Kidney (tissue), 14 donors: Measurements from ENCODE around the gene HDC. TPM values are rescaled to one million over a fixed set of nuclear protein-coding genes. Genes with fewer than 3 reads are reported as not detected.

ENCODE experiments used
- DNase-seq, 5 donors: peaks; one replicate each; pipeline ENCODE4 v3.0.0-alpha.2; 2013 to 2020
- FAIRE-seq: peaks from 2 replicates; lab custom pipeline; 2012; peaks lifted over from hg19 to GRCh38; lab: Jason Lieb, UNC
- H3K27ac ChIP-seq, 2 donors: one replicate each; pipeline ENCODE4 v1.7.0; 2013; ENCODE audit warnings: low read depth in 2 of 2, low read length in 2 of 2, inconsistent platforms in 1 of 2
- H3K27me3 ChIP-seq: one replicate; pipeline ENCODE4 v1.7.1; 2013; ENCODE audit warnings: low read length, inconsistent platforms; ENCODE audit not compliant: control insufficient read depth, insufficient read depth
- H3K36me3 ChIP-seq, 3 donors: one replicate each; pipeline versions ENCODE4 v1.7.0 to v1.7.1; 2013; ENCODE audit warnings: low read length in 3 of 3, control low read depth in 1 of 3, inconsistent platforms in 1 of 3; ENCODE audit not compliant: insufficient read depth in 3 of 3, control insufficient read depth in 2 of 3
- H3K4me1 ChIP-seq, 3 donors: one replicate each; pipeline versions ENCODE4 v1.7.0 to v1.7.1; 2013; ENCODE audit warnings: low read length in 3 of 3, inconsistent platforms in 1 of 3, low read depth in 1 of 3; ENCODE audit not compliant: control insufficient read depth in 2 of 3, insufficient read depth in 2 of 3
- H3K4me3 ChIP-seq, 3 donors: one replicate each; pipeline versions ENCODE4 v1.7.0 to v1.8.1; 2013; ENCODE audit warnings: low read length in 3 of 3, control low read depth in 1 of 3, inconsistent platforms in 1 of 3
- H3K9ac ChIP-seq, 3 donors: one replicate each; pipeline versions ENCODE4 v1.7.0 to v1.7.1; 2013; ENCODE audit warnings: low read length in 3 of 3, control low read depth in 1 of 3, inconsistent platforms in 1 of 3
- H3K9me3 ChIP-seq, 3 donors: one replicate each; pipeline versions ENCODE4 v1.7.0 to v1.7.1; 2013; ENCODE audit warnings: low read length in 3 of 3, control low read depth in 1 of 3, inconsistent platforms in 1 of 3; ENCODE audit not compliant: control insufficient read depth in 2 of 3, insufficient read depth in 1 of 3
- intact Hi-C: fragments of 100-400 bp; cut with DNase I; formaldehyde crosslinking; loops from one replicate; pipeline ENCODE4 v1.11.1; 2022
- polyA plus RNA-seq: library from polyadenylated mRNA; stranded (reverse); fragments of 350-450 nt; fragmentation: Illumina TruSeq; extraction: RNeasy Lipid Tissue Mini Kit (QIAGEN cat#74804); gene quantifications from one replicate; pipeline ENCODE4 v1.2.3, GENCODE V29; 2014; ENCODE audit warnings: low read depth, low replicate concordance; ENCODE audit not compliant: insufficient read depth
- total RNA-seq: library from RNA; stranded (reverse); fragmentation: NEBNext Ultra II Directional; extraction: Animal tissue kit (Norgen Biotek cat#: 25700); gene quantifications from one replicate; pipeline ENCODE4 v1.2.1, GENCODE V29; 2021
- TF ChIP-seq, protein P1 (sequence below): IDR thresholded peaks from 3 replicates; pipeline ENCODE4 v1.5.1; 2012; ENCODE audit warnings: mild to moderate bottlenecking, moderate library complexity, borderline replicate concordance; ENCODE audit not compliant: insufficient read depth; ENCODE audit errors: extremely low read depth
- donor health status: control.
- donor health status: control.
- donor health status: control.
- donor health status: control.
- donor health status: control.
- donor health status: DM: yes; HTN: yes; CAD: no.
- donor health status: Normal renal cell carcinoma (clear cell type).

The HDC gene
- total and polyA plus RNA-seq, 2 donors from 2014 or later: 12.9 TPM; not detected in 1

DNA sequence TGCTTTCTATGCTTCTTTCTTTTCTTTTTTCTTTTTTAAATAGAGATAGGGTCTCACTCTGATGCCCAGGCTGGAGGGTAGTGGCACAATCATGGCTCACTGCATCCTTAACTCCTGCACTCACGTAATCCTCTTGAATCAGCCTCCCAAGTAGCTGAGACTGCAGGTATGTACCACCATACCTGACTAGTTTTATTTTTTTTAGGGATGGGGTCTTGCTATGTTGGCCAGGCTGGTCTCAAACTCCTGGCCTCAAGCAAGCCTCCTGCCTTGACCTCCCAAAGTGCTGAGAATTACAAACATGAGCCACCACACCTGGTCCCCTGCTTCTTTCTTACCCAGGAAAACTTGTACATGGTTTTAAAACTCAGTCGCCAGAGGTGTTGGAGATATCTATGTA is 24.2 kb upstream of the HDC start:
- no peaks in the 10 kb centered on the region for H3K9me3 ChIP-seq
- no peaks in the 10 kb centered on the region for H3K4me1 ChIP-seq
- H3K4me3 ChIP-seq: no peak overlapping the region
- no peak overlapping the region for H3K9ac ChIP-seq
- DNase-seq: no peak
- no peaks in the 10 kb centered on the region for H3K27me3 ChIP-seq
- FAIRE-seq: no peak
- TF ChIP-seq, protein P1, sequence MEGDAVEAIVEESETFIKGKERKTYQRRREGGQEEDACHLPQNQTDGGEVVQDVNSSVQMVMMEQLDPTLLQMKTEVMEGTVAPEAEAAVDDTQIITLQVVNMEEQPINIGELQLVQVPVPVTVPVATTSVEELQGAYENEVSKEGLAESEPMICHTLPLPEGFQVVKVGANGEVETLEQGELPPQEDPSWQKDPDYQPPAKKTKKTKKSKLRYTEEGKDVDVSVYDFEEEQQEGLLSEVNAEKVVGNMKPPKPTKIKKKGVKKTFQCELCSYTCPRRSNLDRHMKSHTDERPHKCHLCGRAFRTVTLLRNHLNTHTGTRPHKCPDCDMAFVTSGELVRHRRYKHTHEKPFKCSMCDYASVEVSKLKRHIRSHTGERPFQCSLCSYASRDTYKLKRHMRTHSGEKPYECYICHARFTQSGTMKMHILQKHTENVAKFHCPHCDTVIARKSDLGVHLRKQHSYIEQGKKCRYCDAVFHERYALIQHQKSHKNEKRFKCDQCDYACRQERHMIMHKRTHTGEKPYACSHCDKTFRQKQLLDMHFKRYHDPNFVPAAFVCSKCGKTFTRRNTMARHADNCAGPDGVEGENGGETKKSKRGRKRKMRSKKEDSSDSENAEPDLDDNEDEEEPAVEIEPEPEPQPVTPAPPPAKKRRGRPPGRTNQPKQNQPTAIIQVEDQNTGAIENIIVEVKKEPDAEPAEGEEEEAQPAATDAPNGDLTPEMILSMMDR: no peak
- no peak overlapping the region for H3K27ac ChIP-seq
- H3K36me3 ChIP-seq: peaks cover 0 to 5% (median 0%) of the 10 kb centered on the region in 3 donors
- intact Hi-C loops: no loop called here

DNA sequence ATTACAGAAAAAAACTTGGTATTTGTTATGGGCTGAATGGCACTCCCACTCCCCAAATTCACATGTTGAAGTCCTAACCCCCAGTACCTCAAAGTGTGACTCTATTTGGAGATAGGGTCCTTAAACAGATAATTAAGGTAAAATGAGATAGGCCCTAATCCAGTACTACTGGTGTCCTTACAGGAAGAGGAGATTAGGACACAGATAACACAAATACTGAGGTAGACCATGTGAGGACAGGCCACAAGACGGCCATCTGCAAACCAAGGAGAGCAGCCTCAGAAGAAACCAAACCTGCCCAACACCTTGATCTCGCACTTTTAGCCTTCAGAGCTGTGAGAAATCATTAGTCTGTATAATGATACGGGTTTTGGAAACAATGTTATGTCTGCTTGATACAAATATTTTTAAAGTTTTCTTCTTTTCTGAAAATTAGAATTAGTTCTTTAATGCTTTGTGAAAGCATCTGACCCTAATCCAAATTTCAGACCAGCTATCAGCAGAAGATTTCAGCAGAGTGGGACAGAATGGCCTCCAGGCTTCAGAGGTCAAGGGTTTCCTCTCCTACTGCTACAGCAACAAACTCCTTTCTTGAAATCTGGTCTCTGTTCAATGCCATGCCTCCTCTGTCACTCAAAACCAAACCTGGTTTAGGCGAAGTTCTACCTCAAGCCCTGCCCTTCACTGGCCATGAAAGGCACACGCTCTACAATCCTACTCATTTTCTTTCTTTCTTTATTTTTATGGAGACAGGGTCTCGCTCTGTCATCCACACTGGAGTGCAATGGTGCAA is 22.0 kb upstream of the HDC start:
- no peak overlapping the region for H3K9ac ChIP-seq
- H3K27me3 ChIP-seq: no peaks in the 10 kb centered on the region
- FAIRE-seq (no peak), DNase-seq (no peak)
- TF ChIP-seq, protein P1: no peak
- H3K27ac ChIP-seq: no peak overlapping the region
- no peaks in the 10 kb centered on the region for H3K4me1 ChIP-seq
- no peaks in the 10 kb centered on the region for H3K9me3 ChIP-seq
- peaks cover 0 to 5% (median 0%) of the 10 kb centered on the region in 3 donors for H3K36me3 ChIP-seq
- intact Hi-C loops: no loop called here
- no peak overlapping the region for H3K4me3 ChIP-seq

DNA sequence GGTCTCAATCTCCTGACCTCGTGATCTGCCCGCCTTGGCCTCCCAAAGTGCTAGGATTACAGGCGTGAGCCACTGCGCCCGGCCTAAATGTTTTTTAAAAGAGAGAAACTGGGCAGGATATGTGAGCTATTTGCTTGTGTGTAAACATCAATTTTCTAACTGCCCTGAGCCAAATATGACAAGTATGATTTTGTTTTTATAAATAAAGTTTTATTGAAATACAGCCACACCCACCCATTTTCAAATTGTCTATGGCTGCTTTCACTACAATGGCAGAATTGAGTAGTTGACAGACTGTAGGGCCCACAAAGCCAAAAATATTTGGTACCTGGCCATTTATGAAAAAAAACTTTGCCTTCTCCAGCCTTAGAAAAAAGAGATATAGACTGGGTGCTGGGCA is 15.9 kb upstream of the HDC start:
- no peak overlapping the region for H3K27ac ChIP-seq
- no peak overlapping the region for H3K4me3 ChIP-seq
- intact Hi-C loops: no loop called here
- H3K9me3 ChIP-seq: no peaks in the 10 kb centered on the region
- no peaks in the 10 kb centered on the region for H3K27me3 ChIP-seq
- no peak for DNase-seq
- no peak overlapping the region for H3K9ac ChIP-seq
- no peaks in the 10 kb centered on the region for H3K4me1 ChIP-seq
- peaks cover 0 to 5% (median 0%) of the 10 kb centered on the region in 3 donors for H3K36me3 ChIP-seq
- TF ChIP-seq, protein P1: no peak
- no peak for FAIRE-seq

DNA sequence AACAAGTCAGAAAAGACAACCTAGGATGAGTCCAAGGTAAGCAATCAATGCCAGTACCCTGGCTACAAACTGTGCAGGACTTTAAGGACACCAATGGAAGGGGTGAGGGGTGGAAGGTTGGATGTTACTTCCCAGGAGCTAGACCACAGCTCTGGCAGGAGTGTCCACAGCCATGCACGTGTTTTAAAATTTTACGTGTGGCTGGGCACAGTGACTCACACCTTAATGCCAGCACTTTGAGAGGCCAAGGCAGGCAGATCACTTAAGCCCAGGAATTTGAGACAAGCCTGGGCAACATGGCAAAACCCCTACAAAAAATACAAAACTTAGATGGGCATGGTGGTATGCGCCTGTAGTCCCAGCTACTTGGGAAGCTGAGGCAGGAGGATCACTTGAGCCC is 14.7 kb upstream of the HDC start:
- no peak overlapping the region for H3K9ac ChIP-seq
- no peak for FAIRE-seq

More for the DNA sequence above, 14.7 kb upstream of the HDC start:
- Histone ChIP-seq H3K4me1 (no peaks in the 10 kb centered on the region), H3K27ac (no peak overlapping the region), H3K4me3 (no peak overlapping the region), H3K9me3 (no peaks in the 10 kb centered on the region), H3K36me3 (peaks cover 0 to 3% (median 0%) of the 10 kb centered on the region in 3 donors), H3K27me3 (no peaks in the 10 kb centered on the region)
- DNase-seq: no peak
- intact Hi-C loops: no loop called here
- TF ChIP-seq, protein P1: no peak
